K562 (cell line): ENCODE measurements around the gene P4HB. TPM values are rescaled to one million over a fixed set of nuclear protein-coding genes. Genes with fewer than 3 reads are reported as not detected.

Experiments
- E2F6 ChIP-seq, 2 experiments: IDR thresholded peaks; 2 replicates each; pipeline ENCODE4 v1.6.1; 2011; ENCODE audit warnings: borderline replicate concordance in 1 of 2, control low read depth in 1 of 2, low read depth in 1 of 2, low read length in 1 of 2, mild to moderate bottlenecking in 1 of 2, mixed read lengths in 1 of 2, moderate library complexity in 1 of 2; ENCODE audit not compliant: insufficient read depth in 1 of 2, insufficient read length in 1 of 2, poor library complexity in 1 of 2, severe bottlenecking in 1 of 2; ENCODE audit errors: extremely low read depth in 1 of 2
- KLF10 ChIP-seq: fragments of 250-450 bp; sonication (Bioruptor Pico); IDR thresholded peaks from 2 replicates; pipeline ENCODE4 v1.6.1; 2021; ENCODE audit warnings: matching md5 sums
- ZBTB40 ChIP-seq, 2 experiments: fragments of 450-650 bp in 1 of 2; sonication (generic) in 1 of 2; formaldehyde crosslinking in 1 of 2; IDR thresholded peaks; 2 replicates each; pipeline versions ENCODE4 v1.7.1 to v1.9.0; 2016 to 2022; ENCODE audit warnings: inconsistent platforms in 1 of 2, mild to moderate bottlenecking in 1 of 2, missing genetic modification reagents in 1 of 2
- polyA plus RNA-seq, 8 experiments: library from polyadenylated mRNA; depleted of rRNA in 4 of 8; stranded (reverse) in 5 of 8; unstranded in 3 of 8; fragments of >200 nt; fragmentation: Nextera tagmentation in 2 of 8; fragmentation: Illumina TruSeq in 1 of 8; extraction: Ambion mirVana in 2 of 8; extraction: Trizol in 1 of 8; gene quantifications; 2 replicates each; pipeline versions ENCODE4 v1.2.1 to v1.2.3, GENCODE V29; 2011 to 2014; ENCODE audit warnings: inconsistent platforms in 1 of 8, missing spikeins in 1 of 8
- total RNA-seq, 7 experiments: library from RNA; depleted of rRNA in 6 of 7; stranded (reverse); fragments of >200 nt in 6 of 7; fragmentation: Illumina TruSeq in 2 of 7; extraction: Trizol in 2 of 7; gene quantifications; 2 replicates each; pipeline versions ENCODE4 v1.2.1 to v1.2.3, GENCODE V29; 2011 to 2021; ENCODE audit warnings: low replicate concordance in 1 of 7

The P4HB gene
- total and polyA plus RNA-seq, 9 of the 15 experiments (the other 6 are each of a cell fraction or from before 2014, with no cell fraction given) = 4.4 to 645 (median 325) TPM

- no peak for TF ChIP-seq ZBTB40 (IDR thresholded peaks at IDR 0.05)
- no peak for TF ChIP-seq ZBTB40 (CRISPR knock-in tag; IDR thresholded peaks at IDR 0.05)
- TF ChIP-seq KLF10 = no peak
- TF ChIP-seq E2F6 (IDR thresholded peaks at IDR 0.05; ENCODE audit: borderline replicate concordance in 1 of 2, extremely low read depth in 1 of 2, insufficient read depth in 1 of 2, insufficient read length in 1 of 2, low read depth in 1 of 2, low read length in 1 of 2, poor library complexity in 1 of 2, severe bottlenecking in 1 of 2) = no peak
These were observed 42.6 kb downstream of the P4HB start (continued) for GRCh38 chr17:81817758-81818147.
